ENCODE measurements around the gene SS18L1. TPM values are rescaled to one million over a fixed set of nuclear protein-coding genes. Genes with fewer than 3 reads are reported as not detected.

Gene SS18L1
- polyA plus RNA-seq, 5 donors: 19.2 to 26.8 (median 23.8) TPM

DNA sequence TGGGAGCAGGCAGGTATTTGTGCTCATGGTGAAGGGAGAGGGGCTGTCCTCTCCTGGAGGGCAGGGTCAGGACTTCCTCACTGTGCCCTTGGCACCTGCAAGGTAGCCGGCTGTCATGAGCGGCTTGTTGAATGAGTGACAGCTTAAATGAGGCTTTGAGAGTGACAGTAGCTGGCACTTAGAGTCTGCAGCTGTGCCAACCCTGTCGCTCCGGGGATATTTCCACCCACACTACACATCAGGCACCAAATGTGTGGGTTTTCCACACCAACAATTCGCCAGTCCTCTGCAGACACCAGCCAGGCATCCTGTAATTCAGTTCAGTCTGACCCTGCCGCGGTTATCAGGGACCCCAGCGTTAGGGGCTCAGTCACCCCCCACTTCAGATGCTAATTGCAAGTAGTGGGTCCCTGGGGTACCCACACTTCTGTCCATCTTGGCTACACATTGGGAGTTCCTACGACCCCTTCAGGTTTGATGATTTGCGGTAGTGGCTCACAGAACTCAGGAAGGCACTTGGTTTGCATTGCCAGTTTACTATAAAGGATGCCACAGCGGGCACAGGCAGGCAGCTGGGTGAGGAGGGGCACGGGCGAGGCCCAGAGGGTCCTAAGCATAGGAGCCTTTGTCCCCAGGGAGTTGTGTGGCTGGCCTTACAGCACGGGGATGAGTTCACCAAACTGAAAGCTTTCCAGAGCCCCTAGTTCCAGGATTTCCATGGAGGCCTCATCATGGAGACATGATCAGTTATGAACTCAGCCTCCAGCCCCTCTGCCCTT is 48.4 kb downstream of the SS18L1 start:
- DNase-seq: no peak

DNA sequence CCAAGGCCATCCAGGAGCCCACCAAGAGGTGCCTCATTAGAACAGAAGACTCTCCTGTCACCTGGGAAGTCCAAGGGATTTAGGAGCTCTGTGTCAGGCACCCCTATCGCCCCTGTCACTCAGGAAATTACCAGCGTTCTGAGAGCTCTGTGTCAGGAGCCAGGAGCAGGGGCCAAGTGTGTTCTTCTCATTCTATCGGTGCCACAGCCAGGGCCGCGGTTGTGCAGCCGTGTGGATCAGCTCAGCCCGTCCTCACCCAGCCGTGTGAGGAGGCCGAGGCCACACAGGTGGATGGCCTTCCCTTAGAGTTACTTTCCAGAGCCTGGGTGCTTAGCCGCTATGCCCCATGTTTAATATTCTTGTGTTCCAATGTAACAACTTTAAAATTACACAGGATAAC is 49.1 kb downstream of the SS18L1 start:
- no peak for DNase-seq

DNA sequence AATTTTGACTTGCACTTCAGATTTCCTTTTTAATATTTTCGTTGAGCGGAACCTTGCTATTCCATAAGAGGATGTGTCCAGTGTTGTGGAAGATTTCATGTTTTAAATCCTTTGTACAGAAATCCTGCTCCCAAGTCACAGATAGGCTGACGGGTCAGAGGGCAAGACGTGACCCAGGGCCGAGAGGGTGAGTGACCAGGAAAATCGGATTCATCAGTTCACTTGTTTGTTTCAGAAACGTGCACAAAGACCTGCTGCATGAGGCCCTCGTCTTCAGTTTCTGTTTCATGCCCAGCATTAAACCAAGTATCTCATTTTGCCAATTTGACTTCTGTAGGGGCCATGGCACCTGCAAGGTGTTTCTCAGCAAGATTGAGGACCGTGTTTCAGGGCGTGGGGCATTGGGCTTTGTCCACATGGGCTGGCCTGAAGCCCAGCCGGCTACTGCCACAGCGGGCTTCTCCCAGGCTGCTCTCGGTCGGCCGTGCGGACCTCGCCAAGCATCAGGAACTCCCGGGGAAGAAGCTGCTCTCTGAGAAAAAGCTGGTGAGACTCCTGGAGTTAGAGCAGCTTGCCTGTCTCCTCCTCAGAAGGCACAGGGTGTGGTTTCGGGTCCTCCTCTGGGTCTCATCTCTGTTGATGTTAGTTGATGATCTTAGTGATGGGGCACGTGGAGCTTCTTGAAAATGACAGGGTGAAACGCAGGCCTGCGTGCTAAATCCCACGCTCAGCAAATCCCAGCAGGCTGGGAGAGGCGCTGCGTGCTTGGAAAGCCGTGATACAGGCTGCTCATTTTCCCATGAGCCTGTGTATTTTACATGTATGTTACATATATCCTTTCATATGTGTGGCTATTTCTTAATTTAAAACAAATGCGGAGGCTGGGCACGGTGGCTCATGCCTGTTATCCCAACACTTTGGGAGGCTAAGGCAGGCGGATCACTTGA is 49.8 kb downstream of the SS18L1 start:
- DNase-seq: no peak

DNA sequence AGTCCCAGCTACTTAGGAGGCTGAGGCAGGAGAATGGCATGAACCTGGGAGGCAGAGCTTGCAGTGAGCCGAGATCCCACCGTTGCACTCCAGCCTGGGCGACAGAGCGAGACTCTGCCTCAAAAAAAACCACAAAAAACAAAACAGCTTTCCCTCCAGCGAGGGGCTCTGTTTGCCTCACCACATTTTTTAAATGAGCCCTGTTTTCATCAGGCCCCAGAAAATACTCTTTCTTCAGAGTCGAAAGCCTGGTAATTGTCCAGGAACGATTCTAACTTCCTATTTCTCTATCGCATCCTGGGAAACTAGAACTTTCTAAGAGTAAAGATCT is 51.5 kb downstream of the SS18L1 start:
- DNase-seq: no peak

DNA sequence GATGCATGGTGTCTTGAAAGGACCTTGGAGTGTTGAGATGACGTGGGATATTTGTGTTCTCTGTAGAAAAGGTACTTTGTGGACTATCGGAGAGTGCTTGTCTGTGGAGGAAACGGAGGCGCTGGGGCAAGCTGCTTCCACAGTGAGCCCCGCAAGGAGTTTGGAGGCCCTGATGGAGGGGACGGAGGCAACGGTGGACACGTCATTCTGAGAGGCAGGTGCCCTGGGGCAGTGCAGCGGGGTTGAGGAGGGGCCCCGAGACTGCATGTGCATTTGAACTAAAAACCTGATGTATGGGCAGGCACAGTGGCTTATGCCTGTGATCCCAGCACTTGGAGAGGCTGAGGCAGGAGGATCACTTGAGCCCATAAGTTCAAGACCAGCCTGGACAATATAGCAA is 52.2 kb downstream of the SS18L1 start:
- DNase-seq: no peak

DNA sequence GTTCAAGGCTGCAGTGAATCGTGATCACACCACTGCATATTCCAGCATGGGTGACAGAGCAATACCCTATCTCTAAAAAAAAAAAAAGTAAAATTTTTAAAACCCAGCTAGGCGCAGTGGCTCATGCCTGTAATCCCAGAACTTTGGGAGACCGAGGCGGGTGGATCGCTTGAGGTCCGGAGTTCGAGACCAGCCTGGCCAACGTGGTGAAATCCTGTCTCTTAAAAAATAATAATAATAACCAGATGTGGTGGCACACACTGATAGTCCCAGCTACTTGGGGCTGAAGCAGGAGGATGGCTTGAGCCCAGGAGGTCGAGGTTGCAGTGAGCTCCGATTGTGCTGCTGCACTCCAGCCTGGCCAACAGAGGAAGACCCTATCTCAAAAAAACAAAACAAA is 52.7 kb downstream of the SS18L1 start:
- no peak for DNase-seq

DNA sequence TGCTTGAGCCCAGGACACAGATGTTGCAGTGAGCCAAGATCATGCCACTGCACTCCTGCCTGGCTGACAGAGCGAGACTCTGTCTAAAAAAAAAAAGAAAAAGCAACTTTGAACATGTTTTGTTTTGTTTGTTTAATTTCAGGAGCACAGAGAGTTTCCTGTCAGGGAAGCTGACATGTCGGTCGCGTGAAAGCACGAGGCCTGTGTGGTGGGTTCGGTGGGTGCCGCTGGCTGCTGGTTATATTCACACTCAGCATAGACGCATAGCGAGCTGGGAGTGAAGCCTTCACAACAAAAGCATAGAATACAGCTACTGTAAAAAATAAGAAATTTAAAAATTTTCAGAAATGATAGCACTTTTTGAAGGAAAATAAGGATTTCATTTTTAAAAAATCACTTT is 53.7 kb downstream of the SS18L1 start:
- DNase-seq: no peak

DNA sequence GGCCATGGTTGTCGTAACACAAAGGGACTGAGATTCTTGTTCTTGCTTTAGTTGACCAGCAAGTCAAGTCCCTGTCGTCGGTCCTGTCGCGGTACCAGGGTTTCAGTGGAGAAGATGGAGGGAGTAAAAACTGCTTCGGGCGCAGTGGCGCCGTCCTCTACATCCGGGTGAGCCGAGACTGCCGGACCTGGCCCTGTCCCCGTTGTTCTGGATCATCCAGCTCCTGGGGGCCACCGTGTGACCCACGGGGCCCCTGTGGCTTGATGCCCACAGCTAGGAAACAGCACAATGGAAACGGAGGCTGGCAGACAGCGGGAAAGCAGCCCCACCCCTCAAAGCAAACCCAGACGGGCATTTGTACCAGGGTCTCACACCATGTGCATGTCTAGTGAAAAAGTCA is 54.2 kb downstream of the SS18L1 start:
- DNase-seq: no peak

DNA sequence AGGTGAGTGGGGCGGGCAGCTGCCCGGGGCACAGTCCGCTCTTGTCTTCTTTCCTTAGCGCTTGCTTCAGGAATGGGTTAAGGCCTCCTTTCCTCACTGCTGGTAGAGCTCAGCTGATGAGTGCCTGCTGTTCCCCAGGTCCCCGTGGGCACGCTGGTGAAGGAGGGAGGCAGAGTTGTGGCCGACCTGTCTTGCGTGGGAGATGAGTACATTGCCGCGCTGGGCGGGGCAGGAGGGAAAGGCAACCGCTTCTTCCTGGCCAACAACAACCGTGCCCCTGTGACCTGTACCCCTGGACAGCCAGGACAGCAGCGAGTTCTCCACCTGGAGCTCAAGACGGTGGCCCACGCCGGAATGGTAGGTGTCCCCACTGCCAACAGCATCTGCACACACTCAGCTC is 54.9 kb downstream of the SS18L1 start:
- DNase-seq: no peak

DNA sequence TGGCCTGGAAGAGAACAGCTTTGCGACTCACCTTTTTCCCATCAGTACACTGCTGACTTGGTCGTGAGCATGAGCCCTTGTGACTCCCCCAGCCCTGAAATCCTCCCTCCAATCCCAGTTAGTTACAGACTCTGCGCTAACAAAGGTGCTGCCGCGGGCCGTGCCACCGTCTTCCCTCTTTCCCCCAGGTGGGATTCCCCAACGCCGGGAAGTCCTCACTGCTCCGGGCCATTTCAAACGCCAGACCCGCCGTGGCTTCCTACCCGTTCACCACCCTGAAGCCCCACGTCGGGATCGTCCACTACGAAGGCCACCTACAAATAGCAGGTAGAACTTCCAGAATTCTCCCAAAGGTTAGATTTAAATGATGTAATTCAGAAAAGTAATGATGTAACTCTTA is 55.4 kb downstream of the SS18L1 start:
- DNase-seq: no peak

DNA sequence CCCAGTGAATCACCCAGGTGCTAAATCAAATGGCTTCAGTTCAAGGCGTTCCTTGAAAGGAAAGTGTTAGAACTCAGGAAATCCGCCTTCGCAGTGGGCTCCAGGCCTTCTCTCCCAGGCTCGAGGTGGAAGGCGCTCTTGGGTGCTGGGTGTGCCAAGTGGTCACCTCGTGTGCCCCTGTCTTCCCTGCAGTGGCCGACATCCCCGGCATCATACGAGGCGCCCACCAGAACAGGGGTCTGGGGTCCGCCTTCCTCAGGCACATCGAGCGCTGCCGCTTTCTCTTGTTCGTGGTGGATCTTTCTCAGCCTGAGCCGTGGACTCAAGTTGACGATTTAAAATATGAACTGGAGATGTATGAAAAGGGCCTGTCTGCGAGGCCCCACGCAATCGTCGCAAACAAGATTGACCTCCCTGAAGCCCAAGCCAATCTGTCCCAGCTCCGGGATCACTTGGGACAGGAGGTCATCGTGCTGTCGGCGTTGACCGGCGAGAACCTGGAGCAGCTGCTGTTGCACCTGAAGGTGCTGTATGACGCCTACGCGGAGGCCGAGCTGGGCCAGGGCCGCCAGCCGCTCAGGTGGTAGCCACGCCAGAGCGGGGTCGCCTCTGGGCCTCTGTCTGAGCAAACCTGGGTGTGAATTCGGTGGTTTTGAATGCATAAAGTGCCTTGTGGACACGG is 57.1 kb downstream of the SS18L1 start:
- DNase-seq: no peak

DNA sequence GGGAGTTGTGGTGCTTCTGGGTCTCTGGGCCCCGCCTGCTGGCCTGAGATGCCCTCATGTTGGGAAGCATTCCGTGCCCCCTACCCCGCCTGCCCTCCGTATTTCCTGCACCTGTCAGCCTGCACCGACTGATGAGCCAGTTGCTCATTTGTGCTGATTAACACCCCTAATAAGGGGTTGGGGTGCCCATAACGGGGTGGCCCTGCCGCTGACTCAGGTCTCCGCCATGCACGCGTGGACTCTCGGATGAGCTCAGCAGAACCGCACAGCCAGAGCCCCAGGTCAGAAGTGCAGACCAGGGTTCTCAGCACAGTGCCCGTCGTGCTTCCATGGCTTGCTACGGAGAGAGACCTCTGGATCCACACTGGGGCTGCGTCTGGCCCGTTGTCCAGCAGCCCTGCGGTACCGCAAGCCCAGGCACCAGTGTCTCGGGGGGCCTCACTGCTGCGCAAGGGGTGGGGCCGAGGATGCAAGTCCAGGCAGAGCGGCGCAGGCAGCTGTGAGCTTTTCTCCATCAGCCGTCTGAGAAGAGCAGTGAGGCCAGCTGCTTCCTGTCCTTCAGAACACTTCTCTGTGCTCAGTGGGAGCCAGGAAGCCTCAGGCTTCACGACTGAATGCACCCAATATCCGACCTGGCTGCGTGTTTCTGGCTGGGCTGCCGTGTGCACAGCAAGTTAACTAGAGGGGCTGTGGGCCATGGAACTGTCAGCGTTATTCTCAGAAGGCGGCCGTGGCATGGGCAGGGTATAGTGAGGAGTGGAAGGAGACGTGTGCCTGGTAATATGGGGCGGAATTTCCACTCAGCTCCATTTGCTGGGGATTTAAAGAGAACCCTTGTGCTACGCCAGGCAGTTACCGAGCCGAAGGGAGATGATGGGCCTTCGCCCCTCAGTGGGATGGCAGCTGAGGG is 57.9 kb downstream of the SS18L1 start:
- no peak for DNase-seq

DNA sequence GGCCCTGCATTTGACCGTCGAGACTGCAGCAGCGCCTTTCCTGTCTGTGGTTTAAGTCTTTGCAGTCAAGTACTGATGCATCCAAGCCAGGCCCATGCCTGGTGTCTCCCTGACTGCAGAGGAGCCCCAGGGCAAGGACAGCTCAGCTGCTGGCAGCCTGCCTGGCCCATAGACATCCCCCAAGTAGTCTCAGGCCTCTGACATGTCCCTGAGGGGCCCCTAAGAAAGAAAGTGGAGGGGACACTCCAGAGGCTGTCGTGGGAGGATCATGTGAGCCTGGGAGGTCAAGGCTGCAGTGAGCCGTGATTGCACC is 58.5 kb downstream of the SS18L1 start:
- no peak for DNase-seq

DNA sequence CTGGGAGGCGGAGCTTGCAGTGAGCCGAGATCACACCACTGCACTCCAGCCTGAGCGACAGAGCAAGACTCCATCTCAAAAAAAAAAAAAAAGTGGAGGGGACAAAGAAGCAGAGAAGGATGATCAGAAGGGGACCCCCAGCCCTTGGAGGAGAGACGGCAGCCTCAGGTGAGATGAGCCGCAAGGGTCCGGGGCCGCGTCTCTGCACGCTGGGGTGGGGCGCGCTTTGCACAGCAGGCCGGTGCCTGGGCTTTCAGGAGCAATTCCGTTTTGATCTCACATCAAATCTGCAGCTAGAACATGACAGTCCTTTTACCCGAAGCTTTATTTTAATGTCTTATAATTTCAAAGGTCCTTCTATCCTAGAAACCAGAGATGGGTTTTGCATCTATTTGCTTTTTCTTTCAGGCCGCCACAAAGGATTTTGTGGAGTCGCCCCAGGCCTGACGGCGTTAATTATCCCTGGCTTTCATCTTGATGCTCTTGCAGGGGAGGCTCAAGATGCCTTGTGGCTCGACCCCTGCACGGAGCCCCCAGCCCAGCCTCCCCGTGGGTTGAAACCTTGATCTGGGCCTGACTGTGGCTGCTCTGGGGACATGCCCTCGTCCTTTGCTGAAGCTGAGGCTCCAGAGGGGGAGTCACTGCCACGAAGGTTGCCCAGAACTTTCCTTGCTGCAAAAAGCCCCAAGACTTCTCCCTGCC is 59.3 kb downstream of the SS18L1 start:
- DNase-seq: no peak

DNA sequence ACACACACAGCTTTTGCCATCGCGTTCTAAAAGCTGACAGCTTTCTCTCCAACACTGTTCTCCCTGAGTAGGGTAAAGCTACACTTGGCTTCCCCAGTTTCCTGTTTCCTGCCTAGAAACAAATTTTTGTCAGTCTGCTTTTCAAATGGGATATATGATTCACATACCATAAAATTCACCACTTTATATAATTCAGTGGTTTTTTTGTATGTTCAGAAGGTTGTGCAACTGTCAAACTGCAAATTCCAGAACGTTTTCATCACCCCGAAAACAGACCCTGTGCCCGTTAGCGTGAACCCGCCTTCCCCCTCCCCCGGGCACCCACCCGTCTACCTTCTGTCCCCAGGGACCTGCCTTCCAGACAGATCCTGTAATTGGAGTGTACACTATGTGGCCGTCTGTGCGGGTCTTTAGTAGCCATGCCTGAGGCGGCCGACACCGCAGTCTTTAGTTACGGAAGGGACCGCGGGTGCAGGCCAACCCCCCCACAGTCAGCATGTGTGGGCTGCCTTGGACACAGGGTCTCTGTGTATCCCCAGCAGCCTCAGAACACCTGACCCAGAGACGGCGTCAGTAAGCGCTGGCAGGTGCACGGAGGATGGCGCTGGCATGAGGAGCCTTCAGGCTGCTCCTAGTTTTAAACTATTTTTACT is 59.9 kb downstream of the SS18L1 start:
- no peak for DNase-seq

DNA sequence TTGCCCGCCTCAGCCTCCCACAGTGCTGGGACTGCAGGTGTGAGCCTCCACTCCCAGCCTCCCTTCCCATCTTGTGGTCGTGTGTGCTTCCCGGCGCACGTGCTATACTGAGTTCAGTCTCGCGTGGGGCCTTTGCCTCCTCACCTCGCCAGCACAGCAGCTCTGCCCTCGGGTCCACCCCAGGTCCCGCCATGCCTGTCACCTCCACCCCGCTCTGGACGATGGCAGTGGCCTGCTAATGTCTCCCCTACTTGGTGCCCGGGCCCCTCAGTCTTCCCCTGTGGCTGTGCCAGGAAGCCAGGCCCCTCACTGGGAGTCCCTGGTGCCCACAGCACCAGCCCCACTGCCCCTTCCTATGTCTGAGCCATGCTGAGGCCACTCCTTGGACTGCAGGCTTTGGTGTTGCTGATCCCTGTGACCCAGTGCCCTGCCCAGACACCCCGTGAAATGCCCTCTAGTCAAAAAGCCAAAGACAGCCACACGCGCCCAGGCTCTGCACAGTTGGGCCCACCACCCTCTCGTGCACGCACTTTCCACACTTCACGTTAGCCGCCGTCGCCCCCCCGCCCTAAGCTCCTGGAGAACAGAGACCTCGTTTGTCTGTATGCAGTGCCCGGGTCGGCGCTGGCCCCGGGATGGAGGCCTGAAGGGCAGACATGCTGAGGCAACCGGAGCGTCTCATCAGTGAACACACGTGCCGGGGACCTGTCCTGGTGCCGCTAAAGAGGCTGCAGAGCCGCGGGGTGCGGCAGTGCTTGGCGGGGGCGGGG is 62.2 kb downstream of the SS18L1 start:
- DNase-seq: no peak

DNA sequence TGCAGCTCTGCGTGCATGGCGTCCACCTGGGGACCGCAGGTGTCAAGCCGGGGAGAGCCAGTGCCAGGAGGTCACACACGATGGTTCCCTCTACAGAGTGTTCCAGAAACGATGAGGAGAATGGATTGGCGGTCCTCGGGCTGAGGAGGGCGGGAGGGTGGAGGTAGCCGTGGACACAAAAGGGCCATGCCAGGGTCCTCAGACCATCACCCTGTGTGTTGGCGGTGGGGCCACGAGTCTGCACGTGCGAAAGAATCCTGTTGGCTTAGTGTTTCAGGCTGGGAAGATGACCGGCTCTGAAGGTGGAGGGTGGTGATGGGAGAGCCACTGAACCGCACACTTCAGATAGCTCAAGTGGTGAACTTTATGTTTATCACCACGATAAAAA is 62.8 kb downstream of the SS18L1 start:
- no peak for DNase-seq

DNA sequence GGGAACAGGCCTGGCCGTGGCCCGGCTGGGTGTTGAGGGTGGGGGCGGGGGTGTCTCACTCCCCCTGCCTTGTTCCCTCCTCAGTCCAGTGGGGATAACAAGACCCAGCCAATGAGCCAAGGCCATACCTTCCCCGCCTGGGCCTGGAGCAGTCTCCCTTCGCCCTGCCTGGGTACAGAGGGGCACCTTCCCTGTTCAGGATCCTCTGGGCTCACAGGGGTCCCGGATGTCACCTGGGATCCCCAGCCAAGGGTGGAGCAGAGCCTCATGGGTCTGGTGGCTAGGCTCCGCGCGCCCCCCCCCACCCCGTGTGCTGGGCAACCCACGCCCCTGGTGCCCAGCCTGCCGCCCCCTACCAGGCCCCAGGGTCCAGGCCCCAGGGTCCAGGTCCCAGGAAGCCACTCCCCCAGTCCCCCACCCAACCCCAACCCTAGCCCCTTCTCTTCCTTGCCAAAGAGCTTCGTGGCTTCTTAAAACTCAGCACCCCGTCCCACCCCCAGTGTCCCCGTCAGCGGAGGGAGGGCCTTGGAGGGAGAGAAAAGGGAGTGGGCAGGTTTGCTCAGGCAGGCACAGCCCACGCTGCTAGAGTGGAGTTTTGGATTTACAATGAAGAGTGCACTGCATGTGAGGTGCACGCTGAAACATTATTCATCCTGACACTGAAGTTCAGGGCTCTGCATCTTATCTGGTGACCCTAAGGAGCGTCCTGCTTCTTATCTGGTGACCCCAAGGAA is 64.7 kb downstream of the SS18L1 start:
- no peak for DNase-seq
